ENCODE data around the gene EBI3.

- TF ChIP-seq, protein P1, sequence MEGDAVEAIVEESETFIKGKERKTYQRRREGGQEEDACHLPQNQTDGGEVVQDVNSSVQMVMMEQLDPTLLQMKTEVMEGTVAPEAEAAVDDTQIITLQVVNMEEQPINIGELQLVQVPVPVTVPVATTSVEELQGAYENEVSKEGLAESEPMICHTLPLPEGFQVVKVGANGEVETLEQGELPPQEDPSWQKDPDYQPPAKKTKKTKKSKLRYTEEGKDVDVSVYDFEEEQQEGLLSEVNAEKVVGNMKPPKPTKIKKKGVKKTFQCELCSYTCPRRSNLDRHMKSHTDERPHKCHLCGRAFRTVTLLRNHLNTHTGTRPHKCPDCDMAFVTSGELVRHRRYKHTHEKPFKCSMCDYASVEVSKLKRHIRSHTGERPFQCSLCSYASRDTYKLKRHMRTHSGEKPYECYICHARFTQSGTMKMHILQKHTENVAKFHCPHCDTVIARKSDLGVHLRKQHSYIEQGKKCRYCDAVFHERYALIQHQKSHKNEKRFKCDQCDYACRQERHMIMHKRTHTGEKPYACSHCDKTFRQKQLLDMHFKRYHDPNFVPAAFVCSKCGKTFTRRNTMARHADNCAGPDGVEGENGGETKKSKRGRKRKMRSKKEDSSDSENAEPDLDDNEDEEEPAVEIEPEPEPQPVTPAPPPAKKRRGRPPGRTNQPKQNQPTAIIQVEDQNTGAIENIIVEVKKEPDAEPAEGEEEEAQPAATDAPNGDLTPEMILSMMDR (IDR thresholded peaks at IDR 0.05), result no peak
- no peak for TF ChIP-seq EZH2 (IDR thresholded peaks at IDR 0.05; ENCODE audit: borderline replicate concordance, insufficient read depth, low read depth, low read length, poor library complexity, severe bottlenecking)
Measured at GRCh38 chr19:4213116-4213515, 16.2 kb upstream of the EBI3 start.
